ENCODE data around the gene TCF4.

Gene TCF4

GRCh38 chr18:55221622-55222021 is 366.4 kb downstream of the TCF4 start:
- in situ Hi-C loops (cut with MboI; ENCODE audit: low sequenced_read_pairs): no loop called here

GRCh38 chr18:55220523-55220922 is 367.5 kb downstream of the TCF4 start:
- in situ Hi-C loops (cut with MboI; ENCODE audit: low sequenced_read_pairs): no loop called here

GRCh38 chr18:55219823-55220222 is 368.2 kb downstream of the TCF4 start:
- in situ Hi-C loops (cut with MboI; ENCODE audit: low sequenced_read_pairs): no loop called here

GRCh38 chr18:55219059-55219458 is 368.9 kb downstream of the TCF4 start:
- in situ Hi-C loops (cut with MboI; ENCODE audit: low sequenced_read_pairs): no loop called here

GRCh38 chr18:55214969-55215368 is 373.0 kb downstream of the TCF4 start:
- in situ Hi-C loops (cut with MboI; ENCODE audit: low sequenced_read_pairs): no loop called here

- in situ Hi-C loops (cut with MboI; ENCODE audit: low sequenced_read_pairs): no loop called here
These were observed 373.5 kb downstream of the TCF4 start for GRCh38 chr18:55214534-55214933.

- in situ Hi-C loops (cut with MboI; ENCODE audit: low sequenced_read_pairs): no loop called here
These were observed 374.4 kb downstream of the TCF4 start for GRCh38 chr18:55213586-55213985.

- in situ Hi-C loops (cut with MboI; ENCODE audit: low sequenced_read_pairs): no loop called here
These were observed 381.1 kb downstream of the TCF4 start for GRCh38 chr18:55206927-55207326.

GRCh38 chr18:55202232-55202917 is 385.6 kb downstream of the TCF4 start:
- in situ Hi-C loops (cut with MboI; ENCODE audit: low sequenced_read_pairs): no loop called here

- in situ Hi-C loops (cut with MboI; ENCODE audit: low sequenced_read_pairs): no loop called here
These were observed 388.6 kb downstream of the TCF4 start for GRCh38 chr18:55199291-55199963.

- in situ Hi-C loops (cut with MboI; ENCODE audit: low sequenced_read_pairs): no loop called here
These were observed 392.1 kb downstream of the TCF4 start for GRCh38 chr18:55195863-55196262.

- in situ Hi-C loops (cut with MboI; ENCODE audit: low sequenced_read_pairs): no loop called here
These were observed 398.0 kb downstream of the TCF4 start for GRCh38 chr18:55189972-55190371.

- in situ Hi-C loops (cut with MboI; ENCODE audit: low sequenced_read_pairs): no loop called here
These were observed 401.4 kb downstream of the TCF4 start for GRCh38 chr18:55186588-55186987.

GRCh38 chr18:55185391-55185790 is 402.6 kb downstream of the TCF4 start:
- in situ Hi-C loops (cut with MboI; ENCODE audit: low sequenced_read_pairs): no loop called here

GRCh38 chr18:55179835-55180234 is 408.2 kb downstream of the TCF4 start:
- in situ Hi-C loops (cut with MboI; ENCODE audit: low sequenced_read_pairs): no loop called here

- in situ Hi-C loops (cut with MboI; ENCODE audit: low sequenced_read_pairs): no loop called here
These were observed 408.6 kb downstream of the TCF4 start for GRCh38 chr18:55179425-55179824.

GRCh38 chr18:55173291-55173690 is 414.7 kb downstream of the TCF4 start:
- in situ Hi-C loops (cut with MboI; ENCODE audit: low sequenced_read_pairs): no loop called here

Data from HL-60/S4 treated with retinoic acid at 250 ng/mL for 4 days and 3 days (cell line).